ENCODE measurements around the gene MAST1. TPM values are rescaled to one million over a fixed set of nuclear protein-coding genes. Genes with fewer than 3 reads are reported as not detected.
A peak's percentile ranks its signal among the peaks of the same experiment; 100 is the strongest.
"Not testable (repeated sequence)": the region's sequence is repeated elsewhere in the genome, so short reads cannot be mapped to it uniquely, and the experiment has no call there.

The MAST1 gene
- polyA plus RNA-seq (ENCODE audit: insufficient read length in 3 of 3) = under 1 TPM; 0.80 to 0.99 (median 0.89) TPM

DNA sequence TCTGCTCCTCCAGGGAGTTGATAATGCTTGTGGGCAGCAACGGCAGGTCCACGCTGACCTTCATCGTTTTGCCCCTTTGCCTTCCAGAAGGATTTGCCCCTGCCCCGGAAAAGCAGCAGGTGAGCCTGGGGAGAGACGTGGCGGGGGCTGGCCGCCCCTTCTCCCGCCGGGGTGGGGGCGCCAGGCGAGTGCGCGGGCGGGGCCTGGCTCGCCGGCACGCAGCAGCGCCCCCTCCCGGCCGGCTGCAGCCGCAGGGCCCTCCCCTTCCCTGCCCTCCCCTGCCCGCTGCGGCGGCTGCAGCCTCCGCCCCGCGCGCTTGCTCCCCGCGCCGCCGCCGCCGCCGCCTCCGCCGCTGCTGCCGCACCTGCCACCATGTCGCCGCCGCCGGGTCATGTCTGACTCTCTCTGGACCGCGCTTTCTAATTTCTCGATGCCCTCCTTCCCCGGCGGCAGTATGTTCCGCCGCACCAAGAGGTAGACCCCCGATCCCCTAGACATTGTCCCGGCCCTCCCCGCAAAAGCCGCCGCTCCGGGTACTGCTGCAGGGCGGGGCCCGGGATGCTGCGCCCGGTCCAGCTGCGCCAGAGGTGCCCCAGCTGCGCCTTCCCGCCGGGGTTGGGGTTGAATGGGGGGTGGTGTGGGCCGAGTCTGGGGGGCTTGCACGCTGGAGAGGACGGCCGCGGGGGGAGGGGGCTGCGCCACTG, at the start of gene MAST1:
Gene MAST1 (plus strand): TSS at position 334 of the 704 bp plus-strand sequence. CDS start 58 bp downstream, at position 392.
- no peak for DNase-seq (ENCODE audit: low read depth in 3 of 3, low spot score in 2 of 3)

DNA sequence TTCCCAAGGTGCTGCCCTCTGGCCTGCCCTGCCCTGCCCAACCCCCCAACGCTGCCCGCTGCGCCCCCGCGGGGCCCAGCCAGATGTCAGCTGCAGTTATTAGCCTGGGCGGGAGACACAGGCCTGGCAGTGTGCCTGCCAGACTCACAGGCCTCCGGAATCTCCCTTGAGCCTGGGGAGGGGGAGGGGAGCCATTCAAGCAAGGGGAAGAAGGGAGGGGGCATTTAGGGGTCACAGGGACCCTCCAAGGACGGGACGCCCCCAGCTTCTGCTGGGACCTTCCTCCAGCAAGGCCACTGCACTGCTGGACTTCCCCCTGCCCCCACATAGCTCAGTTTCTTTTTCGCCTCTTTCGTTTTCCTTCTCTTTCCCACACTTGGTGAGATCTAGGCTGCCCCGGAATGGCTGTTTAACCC, 49.6 kb upstream of the MAST1 start:
- DNase-seq (ENCODE audit: low read depth in 3 of 3, low spot score in 2 of 3) = no peak

DNA sequence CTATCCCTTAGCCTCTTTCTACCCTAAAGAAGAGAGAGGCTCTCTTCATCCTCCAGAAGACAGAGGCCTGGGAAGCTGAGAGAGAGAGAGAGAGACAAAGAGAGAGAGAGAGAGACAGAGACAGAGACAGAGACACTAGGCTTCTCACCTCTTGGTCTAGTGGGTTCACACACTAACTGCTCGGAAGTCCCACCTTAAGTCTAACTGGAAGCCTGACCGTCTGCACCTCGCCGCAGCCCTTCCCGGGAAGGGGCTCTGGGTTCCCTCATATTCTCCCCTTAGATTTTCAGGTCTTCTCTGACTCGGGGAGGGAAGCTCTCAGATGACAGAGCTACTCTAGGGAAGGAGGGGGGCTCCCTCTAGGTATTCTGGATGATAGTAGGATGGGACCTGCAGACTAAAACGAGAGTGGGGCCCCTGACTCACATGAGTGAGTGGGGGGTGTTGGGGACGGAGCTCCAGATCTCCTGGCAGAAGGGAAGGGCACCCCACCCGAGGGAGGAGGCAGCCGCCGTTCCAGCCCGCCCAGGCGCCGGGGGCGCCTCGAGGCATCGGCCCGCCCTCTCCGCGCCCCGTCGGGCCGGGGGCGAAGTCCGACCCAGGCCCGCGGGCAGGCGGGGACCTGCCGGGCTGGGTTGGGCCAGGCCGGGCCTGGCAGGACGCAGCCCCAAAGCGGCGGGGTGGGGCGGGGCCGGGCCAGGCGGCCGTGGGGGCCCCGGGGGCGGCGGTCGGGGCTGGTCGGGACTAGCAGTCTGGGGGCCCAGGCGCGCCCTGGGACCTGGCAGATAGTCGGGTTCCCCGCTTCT, 49.0 kb upstream of the MAST1 start:
- no peak for DNase-seq (ENCODE audit: low read depth in 3 of 3, low spot score in 2 of 3)

DNA sequence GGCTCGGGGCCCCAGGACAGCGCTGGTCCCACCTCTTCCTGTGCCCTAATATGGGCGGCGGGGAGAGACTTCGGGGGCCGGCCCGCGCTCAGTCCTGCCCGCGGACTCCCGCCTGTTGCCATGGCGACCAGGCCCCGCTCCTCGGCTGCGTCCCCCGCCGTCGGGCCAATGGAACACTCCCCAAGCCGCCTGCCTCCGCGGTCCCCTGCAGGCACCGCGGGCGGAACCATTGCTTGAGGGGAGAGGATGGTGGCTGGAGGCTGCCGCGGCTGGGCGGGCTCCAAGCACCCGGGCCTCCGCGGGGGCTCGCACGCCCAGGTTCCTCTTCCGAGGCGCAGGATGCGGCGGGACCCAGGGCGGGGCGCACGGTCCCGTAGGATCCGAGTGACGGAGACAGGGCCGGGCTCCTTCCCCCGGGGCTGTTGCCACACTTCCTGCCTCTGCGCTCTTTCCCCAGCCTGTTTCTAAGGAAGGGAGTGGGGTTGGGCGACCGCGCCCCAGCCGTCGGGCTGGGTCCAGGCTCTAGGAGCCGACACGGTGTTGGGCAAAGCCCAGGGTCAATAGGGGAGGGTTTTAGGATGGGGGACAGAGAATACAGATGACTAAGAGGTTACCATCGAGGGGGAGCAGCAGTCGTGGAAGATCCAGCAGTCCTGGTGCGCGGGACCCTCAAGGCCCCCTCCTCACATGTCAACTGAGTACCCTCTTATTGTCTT, 48.3 kb upstream of the MAST1 start:
- DNase-seq (ENCODE audit: low read depth in 3 of 3, low spot score in 2 of 3) = peak in 1 of 3 donors; percentile 84

DNA sequence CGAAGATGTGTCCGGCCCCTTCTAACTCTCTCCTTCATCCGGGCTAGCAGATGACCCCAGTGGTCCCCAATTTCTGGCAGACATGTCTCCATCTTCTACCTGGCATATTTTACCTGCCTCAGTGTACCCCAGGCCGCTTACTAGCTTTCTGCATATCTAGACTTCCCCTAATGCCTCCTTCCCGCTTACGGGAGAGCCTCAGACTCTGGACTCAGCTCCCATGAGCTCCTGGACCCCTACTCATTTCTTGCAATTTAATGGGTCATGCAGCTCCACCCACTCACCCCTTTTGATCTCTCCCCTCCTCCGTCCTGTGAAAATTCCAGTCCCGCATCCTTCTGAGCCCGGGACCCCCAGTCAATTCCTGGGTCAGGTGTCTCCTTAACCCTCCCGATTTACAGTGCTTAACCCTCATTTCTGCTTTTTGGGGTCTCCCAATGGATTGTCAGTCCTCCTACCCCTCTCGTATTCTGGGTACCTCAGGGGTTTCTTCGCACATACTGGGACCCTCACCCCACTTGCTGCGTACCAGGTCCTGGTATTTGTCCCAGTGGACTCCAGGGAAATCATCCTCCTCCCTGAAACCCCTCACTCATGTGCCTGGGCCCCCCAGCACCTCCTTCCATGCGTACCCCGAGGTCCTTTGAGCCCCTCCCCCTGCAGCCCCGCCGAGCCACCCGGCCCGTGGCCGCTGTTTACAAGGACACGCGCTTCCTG, 47.5 kb upstream of the MAST1 start:
- no peak for DNase-seq (ENCODE audit: low read depth in 3 of 3, low spot score in 2 of 3)

DNA sequence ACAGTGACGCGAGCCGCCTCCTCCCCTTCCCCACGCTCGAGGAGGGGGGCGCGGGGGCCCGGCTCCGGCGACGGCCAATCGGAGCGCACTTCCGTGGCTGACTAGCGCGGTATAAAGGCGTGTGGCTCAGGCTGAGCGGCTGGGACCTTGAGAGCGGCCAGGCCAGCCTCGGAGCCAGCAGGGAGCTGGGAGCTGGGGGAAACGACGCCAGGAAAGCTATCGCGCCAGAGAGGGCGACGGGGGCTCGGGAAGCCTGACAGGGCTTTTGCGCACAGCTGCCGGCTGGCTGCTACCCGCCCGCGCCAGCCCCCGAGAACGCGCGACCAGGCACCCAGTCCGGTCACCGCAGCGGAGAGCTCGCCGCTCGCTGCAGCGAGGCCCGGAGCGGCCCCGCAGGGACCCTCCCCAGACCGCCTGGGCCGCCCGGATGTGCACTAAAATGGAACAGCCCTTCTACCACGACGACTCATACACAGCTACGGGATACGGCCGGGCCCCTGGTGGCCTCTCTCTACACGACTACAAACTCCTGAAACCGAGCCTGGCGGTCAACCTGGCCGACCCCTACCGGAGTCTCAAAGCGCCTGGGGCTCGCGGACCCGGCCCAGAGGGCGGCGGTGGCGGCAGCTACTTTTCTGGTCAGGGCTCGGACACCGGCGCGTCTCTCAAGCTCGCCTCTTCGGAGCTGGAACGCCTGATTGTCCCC, 46.8 kb upstream of the MAST1 start, which contains the start of gene JUNB:
Gene JUNB (plus strand): TSS at position 142 of the 706 bp plus-strand sequence. CDS start 286 bp downstream, at position 428.
- peak in 1 of 3 donors; percentile 85 for DNase-seq (ENCODE audit: low read depth in 3 of 3, low spot score in 2 of 3)

DNA sequence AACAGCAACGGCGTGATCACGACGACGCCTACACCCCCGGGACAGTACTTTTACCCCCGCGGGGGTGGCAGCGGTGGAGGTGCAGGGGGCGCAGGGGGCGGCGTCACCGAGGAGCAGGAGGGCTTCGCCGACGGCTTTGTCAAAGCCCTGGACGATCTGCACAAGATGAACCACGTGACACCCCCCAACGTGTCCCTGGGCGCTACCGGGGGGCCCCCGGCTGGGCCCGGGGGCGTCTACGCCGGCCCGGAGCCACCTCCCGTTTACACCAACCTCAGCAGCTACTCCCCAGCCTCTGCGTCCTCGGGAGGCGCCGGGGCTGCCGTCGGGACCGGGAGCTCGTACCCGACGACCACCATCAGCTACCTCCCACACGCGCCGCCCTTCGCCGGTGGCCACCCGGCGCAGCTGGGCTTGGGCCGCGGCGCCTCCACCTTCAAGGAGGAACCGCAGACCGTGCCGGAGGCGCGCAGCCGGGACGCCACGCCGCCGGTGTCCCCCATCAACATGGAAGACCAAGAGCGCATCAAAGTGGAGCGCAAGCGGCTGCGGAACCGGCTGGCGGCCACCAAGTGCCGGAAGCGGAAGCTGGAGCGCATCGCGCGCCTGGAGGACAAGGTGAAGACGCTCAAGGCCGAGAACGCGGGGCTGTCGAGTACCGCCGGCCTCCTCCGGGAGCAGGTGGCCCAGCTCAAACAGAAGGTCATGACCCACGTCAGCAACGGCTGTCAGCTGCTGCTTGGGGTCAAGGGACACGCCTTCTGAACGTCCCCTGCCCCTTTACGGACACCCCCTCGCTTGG, 46.1 kb upstream of the MAST1 start:
- no peak for DNase-seq (ENCODE audit: low read depth in 3 of 3, low spot score in 2 of 3)

DNA sequence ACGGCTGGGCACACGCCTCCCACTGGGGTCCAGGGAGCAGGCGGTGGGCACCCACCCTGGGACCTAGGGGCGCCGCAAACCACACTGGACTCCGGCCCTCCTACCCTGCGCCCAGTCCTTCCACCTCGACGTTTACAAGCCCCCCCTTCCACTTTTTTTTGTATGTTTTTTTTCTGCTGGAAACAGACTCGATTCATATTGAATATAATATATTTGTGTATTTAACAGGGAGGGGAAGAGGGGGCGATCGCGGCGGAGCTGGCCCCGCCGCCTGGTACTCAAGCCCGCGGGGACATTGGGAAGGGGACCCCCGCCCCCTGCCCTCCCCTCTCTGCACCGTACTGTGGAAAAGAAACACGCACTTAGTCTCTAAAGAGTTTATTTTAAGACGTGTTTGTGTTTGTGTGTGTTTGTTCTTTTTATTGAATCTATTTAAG, 45.4 kb upstream of the MAST1 start:
- DNase-seq (ENCODE audit: low read depth in 3 of 3, low spot score in 2 of 3) = no peak

DNA sequence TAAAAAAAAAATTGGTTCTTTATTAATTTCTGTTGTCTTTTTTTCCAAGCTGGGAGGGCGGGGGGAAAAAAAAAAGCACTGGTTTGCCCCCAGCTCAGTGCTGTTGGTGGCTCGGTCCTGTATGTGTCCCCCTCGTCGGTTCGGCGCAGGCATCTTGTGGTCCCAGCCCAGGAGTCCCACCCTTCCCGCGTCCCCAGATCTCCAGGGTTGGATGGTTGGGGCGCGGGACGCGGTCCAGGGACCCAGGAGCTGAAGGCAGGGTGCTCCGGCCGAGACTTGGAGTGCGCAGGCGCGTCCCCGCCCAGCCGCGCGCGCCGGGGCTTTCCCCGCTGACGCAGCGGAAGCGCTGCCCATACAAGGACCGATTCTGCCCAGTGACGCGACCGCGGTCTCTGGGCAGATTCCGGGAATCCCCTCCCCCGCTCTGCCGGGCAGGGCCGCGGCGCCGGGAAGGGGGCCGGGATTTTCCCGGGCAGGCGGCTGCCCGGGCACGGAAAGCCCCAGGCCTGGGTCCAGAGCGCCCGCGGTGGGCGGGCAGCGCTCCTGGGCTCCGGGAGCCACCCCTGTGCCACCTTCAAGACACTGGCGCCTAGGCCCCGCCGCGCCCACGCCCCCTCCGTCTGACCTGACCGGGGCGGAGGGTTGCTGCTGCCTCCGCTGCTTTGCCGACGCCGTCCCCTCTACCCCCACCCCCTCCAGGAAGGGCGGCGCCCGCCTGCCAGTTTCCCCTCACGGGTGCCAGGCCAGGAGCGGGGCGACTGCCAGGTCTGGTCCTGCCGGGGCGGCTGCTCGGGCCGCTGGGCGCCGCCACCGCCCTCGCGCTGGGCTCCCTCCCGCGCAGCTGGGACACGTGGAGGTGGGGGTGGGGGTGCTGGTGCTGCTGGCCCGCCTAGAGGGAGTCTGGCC, 44.8 kb upstream of the MAST1 start:
- peak in 1 of 3 donors; percentile 88 for DNase-seq (ENCODE audit: low read depth in 3 of 3, low spot score in 2 of 3)

DNA sequence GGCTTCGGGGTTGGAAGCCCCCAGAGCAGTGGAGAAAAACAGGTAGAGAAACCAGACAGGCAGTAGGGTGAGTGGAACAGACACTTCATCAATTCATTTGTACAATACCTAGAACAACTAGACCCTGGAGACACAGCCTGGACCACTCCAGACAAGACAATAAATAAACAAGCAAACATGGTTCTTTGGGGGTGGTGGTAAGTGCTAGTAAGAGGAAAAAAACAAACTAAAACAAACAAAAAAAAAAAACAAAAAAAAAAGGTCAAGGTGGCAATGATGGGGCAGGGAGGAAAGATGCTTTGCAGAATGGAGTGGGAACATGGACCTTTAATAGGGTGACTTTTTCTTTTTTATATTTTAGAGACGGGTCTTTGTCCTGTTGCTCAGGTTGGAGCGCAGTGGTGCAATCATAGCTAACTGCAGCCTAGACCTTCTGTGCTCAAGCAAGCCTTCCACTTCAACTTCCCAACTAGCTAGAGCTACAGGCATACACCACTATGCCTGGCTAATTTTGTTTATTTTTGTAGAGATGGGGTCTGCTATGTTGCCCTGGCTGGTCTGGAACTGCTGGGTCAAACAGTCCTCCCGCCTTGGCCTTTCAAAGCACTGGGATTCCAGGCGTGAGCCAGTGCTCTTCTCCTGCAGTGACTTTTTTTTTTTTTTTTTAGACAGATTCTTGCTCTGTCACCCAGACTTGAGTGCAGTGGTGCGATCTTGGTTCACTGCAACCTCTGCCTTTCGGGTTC, 43.9 kb upstream of the MAST1 start:
- no peak for DNase-seq (ENCODE audit: low read depth in 3 of 3, low spot score in 2 of 3)

DNA sequence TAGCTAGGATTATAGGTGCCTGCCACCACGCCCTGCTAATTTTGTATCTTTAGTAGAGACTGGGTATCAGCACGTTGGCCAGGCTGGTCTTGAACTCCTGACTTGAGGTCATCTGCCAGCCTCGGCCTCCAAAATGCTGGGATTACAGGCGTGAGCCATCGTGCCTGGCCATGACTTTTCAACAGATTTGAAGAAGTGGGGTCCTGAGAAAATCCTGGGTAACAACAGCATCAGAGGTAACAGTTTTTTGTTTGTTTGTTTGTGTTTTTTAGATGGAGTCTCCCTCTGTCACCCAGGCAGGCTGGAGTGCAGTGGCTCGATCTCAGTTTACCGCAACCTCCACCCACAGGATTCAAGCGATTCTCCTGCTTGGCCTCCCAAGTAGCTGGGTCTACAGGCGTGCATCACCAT, 43.3 kb upstream of the MAST1 start:
- no peak for DNase-seq (ENCODE audit: low read depth in 3 of 3, low spot score in 2 of 3)

DNA sequence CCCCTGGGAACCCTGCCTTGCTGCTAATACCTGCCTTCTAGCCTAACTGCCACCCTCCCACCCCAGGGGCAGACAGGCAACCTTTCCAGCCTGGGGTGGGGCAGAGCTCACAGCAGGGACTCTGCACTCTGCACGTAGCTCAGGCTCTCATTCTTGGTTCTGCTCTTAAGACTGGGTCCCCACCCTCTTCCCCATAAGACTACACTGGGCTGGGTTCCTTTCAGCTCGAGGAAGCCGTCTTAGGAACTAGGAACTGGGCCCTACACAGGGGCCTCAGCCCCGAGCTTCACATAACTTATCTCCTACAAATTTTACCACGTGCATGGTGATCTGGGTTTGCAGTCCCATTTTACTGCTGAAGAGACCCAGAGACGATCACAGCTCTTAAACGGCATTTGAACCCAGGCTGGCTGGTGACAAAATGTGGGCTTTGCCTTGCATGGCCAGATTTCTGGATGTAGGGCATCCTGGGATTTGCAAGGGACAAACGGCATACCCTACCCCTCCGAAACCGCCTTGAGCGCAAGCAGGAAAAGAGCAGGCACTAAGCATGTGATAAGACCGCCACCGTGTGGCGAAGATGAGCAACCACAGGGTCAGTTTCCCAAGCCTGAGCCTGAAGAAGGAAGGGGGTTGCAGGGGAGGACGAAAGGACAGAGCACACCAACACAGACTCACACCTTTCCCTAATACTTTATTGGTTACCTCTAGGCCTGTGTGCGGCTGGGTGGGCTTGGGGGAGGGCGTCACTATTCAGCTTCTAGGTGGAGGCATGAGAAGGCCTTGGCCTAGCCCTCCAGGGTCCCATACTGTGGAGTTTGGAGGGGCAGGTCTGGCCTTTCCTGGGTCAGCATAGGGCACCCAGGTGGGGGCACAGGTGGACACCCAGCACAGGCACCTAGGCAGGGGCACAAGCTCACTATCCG, 41.9 kb upstream of the MAST1 start:
- DNase-seq (ENCODE audit: low read depth in 3 of 3, low spot score in 2 of 3) = no peak

DNA sequence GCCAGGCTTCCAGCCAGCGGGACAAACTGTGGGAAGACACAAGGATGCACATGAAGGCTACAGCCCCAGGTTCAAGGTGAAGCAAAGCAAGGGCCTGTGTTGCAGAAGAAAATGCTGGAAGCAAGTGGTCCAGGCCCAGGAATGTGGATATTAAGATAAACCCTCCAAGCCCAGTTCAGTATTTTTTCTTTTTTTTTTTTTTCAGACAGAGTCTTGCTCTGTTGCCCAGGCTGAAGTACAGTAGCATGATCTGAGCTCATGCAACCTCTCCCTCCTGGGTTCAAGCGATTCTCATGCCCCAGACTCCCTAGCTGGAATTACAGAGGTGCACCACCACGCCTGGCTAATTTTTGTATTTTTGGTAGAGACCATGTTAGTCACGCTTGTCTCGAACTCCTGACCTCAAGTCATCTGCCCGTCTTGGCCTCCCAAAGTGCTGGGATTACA, 41.2 kb upstream of the MAST1 start:
- no peak for DNase-seq (ENCODE audit: low read depth in 3 of 3, low spot score in 2 of 3)

DNA sequence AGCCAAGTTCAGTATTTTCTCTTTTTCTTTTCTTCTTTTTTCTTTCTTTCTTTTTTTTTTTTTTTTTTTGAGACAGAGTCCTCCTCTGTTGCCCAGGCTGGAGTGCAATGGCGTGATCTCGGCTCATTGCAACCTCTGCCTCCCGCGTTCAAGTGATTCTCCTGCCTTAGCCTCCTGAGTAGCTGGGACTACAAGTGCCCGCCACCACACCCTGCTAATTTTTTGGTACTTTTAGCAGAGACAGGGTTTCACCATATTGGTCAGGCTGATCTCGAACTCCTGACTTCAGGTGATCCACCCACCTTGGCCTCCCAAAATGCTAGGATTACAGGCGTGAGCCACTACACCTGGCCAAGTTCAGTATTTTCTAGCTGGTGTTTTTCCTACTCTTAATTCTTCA, 40.7 kb upstream of the MAST1 start:
- DNase-seq (ENCODE audit: low read depth in 3 of 3, low spot score in 2 of 3) = not testable (repeated sequence)

DNA sequence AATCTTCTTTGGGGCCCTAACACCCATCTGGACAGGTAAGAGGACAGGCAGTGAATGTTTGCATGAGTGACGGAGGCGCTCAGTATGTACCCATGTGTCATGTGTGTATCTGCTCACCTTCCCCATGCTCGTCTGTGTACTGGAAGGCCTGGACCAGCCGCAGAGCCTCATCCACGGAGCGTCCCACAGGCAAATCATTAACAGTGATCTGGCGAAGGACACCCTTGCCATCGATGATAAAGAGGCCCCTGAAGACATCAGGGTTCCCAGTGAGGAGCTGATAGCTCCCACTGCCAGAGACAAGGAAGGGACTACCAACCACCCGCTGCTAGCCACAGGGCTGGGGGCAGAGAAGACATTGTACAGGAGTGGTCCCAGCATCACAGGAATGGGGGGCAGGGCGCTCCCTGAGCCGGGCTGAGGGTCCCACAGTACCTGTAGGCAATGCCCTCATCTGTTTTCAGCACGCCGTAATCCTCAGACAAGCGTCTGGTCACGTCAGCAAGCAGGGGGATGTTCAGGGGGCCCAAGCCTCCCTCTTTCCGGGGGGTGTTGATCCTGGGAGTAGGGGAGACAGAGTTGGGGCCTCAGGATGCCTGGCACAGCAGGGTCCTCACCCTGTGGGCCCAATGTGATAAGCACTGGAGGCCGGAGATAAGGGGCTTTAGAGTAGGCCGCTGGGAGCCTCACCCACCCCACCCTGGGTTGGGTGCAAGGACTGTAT, 38.4 kb upstream of the MAST1 start:
- no peak for DNase-seq (ENCODE audit: low read depth in 3 of 3, low spot score in 2 of 3)

DNA sequence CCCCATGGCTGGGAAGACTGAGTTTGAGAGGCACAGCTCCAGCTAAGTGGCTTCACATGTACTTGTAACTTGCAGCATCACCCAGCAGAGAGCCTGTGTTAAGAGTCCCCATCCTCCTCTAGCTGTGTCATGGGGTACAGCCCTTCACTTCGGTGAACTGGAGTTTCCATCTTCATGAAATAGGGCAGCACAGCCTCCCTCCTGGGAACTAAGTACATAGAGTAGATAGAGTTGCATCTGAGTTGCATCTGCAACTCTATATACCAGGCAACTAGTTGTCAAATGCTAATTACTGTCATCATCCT, 37.9 kb upstream of the MAST1 start:
- DNase-seq (ENCODE audit: low read depth in 3 of 3, low spot score in 2 of 3) = no peak
